Right forelimb (tissue), 1 donor: ENCODE results near the gene UBE2H.
"Not testable (repeated sequence)": the region's sequence is repeated elsewhere in the genome, so short reads cannot be mapped to it uniquely, and the experiment has no call there.

Experiments used
- DNase-seq: peaks from one replicate; pipeline ENCODE4 v3.0.0-alpha.2; 2018

The UBE2H gene

DNA sequence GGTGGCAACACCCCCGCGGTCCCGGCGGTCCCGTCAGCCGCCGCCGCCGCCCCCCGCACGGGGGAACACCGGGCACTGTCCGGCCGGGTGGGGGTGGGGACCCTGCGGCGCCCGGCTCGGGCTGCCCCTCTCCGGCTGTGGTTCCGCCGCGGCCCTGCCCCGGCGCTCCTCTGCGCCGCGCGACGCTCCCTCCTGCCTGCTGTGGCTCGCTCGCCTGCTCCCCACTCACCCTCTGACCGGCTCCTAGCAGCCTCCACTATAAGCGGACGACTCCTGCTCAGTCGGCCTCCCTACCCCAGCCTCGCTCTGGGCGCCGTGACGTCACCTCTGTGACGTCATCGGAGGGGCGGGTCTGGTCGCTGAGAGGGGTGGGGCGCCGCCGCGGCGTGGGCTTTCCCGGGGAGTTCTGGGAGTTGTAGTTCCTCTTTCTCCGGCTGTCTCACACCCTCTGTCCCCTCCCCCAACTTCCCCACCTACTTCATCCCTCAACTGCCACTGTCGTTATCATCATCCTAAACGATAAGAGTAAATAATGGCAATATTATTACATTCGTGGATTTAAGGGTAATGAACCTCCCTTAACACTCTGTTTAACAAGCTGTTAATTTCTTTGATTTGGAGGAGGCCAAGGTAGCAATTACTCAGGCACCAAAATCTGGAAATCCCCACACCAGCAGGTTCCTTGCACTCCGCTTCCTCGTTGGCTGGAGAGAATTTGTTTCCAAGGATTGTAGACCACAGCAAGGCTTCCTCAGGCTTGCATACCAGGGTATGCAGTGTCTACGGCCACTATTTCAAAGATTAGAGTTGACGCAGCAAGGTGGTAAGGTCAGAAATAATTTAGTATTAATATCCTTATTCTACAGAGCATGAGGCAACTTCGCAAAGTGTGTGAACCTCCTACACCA lies at the start of gene UBE2H:
Gene UBE2H (minus strand): TSS at position 308 of the 908 bp plus-strand sequence. CDS start 405 bp downstream, outside the sequence.
- peak; percentile 98 for DNase-seq

DNA sequence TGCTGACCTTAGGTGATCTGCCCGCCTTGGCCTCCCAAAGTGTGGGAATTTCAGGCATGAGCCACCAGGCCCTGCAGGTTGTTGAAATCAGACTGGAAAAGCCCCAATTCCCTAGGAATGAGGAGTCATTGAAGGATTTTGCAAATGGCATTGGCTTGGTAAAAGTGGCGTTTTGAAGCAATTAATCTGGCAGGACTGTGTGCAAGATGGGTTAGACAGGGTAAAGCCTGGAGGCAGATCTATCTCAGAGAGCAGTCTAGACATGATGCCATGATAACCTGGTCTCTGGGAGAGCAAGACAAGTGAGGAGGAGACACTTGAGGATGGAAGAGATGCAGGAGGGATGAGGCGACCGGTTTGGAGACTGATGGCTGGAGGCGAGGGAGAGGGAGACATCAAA lies 45.7 kb upstream of the UBE2H start:
- DNase-seq = no peak

DNA sequence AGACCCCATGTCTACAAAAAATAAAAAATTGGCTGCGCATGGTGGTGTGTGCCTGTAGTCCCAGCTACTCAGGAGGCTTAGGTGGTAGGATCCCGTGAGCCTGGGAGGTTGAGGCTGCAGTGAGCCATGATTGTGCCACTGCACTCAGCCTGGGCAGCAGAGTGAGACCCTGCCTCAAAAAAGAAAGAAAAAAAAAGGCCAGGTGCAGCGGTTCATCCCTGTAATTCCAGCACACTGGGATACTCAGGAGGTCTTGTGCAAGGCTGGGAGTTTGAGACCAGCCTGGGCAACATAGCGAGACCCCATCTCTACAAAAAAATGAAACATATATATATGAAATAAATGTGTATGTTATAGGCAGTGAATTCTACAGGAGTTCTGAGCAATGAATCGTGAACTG lies 44.5 kb upstream of the UBE2H start:
- DNase-seq = no peak

DNA sequence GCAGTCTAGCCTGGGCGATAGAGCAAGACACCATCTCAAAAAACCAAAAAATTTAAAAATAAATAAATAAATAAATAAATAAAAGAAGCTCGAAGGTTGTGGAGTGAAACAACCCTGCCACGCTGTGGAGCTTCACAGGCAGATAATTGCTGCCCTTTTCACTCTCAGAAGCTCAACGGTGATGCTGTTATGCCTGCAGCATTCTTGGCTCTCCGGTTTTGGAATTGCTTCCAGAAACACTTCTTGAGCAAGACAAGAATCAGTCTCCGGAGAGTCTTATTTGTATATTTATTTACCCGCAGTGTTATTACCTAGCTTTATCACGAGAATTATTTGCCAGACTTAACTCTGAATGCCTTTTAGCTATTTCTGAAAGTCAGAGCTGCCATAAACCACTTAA lies 40.5 kb upstream of the UBE2H start:
- DNase-seq = no peak

DNA sequence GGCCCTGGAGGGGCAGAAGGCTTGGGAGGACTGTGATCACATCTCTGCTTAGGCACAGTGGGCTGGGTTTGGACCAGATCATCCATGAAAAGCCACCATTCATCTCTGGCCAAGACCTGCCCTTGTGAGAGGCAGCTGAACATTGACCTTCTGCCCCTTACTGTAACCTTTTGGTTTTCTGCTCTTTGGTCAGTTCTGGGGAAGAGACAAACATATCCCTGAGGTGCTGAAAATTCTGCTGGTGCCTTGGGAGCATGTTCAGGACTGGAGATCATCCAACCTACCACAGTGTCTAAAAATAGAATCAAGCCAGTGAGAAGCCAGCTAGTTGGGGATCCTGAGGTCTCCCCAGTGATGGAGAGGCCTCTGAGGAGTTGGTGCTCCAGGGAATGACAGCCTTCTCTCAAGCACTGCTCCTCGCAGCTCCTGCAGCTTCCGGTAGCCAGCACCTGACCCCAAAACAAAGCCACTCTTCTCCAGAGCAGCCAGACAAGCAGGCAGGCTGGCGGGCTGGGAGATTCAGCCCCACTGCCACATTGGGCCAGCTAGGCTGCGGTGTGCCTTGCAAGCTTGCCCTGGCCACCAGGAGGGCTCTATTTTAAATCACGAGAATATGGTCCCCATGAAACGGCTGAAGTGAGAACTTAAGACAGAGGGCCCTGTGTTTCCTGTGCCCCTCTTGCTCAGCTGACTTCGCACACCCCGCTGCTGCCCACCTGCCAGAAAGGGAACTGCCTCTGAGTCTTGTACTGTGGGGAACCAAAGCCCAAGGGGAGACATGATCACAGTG lies 37.8 kb upstream of the UBE2H start:
- no peak for DNase-seq

DNA sequence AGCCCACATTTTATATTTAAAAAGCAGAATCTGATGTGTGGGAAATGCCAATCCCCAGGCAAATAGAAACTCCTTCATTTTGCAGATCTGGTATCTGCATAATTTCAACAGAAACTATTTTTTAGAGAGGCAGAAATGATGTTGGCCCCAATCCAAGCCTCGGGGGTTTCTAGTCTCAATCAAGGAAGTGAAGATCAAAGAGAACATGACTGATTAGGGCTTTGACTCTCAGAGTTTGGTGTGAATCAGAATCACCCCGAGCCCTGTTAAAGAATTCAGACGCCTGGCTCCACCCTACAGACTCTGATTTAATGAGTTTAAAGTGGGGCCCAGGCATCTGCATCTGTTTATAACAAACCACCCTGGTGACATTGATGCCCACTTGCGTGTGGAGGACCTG lies 36.7 kb upstream of the UBE2H start:
- DNase-seq = no peak

DNA sequence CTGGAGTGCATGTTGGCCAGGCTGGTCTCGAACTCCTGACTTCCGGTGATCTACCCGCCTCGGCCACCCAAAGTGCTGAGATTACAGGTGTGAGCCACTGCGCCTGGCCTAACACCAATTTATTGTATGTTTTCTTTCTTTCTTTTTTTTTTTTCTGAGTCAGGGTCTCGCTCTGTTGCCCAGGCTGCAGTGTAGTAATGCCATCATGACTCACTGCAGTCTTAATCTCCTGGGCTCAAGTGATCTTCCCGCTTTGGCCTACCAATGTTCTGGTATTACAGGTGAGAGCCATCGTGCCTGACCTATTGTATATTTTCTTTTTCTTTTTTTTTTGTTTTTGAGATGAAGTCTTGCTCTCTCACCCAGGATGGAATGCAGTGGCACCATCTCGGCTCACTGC lies 33.8 kb upstream of the UBE2H start:
- no peak for DNase-seq

DNA sequence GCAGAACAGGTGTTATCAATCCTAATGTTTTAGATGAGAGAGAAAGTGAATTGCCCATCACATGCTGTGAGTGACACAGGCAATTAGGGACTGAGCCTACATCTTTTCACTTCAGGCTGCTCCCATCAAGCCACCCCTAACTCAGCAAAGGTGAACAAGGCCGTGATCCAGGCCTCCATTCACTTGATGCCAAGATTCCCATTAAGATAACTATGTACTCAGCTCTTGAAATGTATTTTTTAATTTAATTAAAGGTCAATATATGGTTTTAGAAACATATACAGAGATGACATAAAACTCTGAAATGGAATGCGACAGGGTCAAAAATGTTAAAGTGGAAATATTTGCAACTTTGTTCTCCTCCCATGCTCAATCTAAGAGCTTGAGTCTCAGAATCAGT lies 27.9 kb upstream of the UBE2H start:
- DNase-seq = no peak

DNA sequence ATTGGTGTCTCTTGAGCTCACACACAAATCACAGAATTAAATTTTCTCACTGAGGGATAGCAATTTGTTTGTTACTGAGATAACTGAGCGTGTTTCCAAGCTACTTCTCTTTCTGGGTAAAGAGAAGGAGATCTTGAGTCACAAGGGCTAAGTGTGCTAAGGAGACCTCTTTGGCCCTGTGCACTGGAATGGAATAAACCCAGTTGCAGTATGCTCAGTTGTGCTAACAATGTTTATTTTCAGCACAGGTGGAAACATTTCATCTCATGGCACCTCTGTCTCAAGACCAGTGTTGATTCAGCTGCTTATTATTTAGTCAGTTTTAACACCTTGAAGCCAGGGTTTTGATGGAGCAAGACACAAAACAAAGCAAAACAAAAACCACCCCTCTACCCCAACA lies 22.5 kb upstream of the UBE2H start:
- no peak for DNase-seq

DNA sequence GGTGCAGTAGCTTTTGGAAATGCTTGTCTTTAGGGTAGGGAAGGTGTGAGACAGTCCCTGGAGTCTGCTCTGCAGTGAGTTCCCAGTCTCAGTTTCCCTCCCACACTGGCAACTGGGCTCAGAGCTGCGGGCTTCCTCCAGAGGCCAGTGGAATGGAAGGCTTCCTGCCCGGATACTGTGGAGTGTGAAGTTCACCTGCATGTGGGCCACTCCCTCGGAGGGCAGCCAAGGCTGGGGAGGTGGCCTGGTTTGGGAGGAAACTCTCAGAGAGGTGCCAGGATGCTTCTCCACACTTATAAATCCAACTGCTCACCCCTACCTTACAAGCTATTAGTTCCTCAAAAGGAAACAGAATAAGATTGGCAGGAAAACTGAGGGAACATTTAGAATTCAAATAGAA lies 18.1 kb upstream of the UBE2H start:
- DNase-seq = no peak

DNA sequence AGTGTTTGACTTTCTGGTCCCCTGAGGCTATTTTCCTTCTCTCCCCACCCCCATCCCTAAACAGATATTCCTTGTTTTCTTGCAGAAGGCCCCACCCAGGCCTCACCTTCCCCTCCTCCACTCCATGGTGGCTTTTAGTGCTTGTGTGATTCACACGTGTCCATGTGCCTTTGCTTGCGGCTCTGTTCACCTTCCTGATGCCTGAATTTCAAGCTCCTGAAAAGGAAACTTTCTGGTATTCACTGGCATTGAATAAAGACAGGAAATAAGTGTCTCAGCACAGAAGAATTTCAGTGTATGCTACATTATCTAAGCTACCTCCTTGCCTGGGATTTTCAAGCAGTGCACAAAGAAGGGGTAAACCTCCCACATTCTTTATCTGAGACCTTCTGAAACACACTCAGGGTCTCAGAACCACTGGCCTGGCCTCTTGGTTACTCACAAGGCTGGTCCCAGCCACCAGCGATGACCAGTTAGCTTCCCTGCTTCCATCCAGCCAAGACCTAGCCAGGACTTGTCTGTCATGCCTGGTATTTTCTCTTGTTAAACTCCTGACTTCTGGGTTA lies 17.2 kb upstream of the UBE2H start:
- no peak for DNase-seq

DNA sequence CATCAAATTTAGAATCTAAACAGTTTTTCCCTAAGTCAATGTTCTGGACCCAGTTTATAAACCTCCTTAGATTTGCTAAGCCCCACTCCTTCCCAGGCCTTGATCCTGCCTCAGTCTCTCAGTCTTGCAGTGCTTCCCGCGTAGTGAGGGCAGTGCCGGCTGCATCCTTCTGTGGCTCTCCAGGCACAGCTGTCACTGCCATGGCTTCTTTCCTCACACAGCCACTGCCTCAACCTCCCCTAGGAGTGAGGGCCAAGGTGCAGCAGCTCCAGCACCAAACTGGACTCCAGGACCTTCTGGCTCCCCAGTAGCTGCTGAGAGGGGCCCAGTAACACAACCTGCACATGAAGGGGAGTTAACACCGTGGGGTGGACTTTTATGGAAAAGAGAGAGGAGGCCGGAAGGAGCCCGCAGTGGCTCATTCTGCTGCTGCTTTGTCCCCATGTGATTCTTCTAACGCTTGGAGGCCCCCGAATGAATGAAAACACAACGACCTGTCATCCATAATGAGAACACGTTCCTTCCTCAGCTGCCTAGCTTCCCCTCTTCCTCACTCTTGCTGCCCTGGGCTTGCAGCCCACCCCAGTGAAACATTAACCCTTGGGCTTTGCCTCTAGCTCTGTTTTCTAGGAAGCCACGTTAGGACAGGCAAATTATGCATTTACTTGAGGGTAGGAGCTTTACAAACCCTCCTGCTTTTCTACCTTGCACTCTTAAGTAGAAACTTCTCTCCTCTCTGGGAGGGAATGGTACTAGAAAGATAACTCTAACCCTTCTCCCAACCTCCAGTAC lies 16.0 kb upstream of the UBE2H start:
- DNase-seq = no peak

DNA sequence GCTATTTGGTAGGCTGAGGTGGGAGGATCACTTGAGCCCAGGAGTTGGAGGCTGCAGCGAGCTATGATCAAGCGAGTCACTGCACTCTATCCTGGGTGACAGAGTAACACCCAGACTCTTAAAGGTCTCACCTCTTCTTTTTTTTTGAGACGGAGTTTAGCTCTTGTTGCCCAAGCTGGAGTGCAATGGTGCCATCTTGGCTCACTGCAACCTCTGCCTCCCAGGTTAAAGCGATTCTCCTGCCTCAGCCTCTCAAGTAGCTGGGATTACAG lies 7.4 kb upstream of the UBE2H start:
- not testable (repeated sequence) for DNase-seq

DNA sequence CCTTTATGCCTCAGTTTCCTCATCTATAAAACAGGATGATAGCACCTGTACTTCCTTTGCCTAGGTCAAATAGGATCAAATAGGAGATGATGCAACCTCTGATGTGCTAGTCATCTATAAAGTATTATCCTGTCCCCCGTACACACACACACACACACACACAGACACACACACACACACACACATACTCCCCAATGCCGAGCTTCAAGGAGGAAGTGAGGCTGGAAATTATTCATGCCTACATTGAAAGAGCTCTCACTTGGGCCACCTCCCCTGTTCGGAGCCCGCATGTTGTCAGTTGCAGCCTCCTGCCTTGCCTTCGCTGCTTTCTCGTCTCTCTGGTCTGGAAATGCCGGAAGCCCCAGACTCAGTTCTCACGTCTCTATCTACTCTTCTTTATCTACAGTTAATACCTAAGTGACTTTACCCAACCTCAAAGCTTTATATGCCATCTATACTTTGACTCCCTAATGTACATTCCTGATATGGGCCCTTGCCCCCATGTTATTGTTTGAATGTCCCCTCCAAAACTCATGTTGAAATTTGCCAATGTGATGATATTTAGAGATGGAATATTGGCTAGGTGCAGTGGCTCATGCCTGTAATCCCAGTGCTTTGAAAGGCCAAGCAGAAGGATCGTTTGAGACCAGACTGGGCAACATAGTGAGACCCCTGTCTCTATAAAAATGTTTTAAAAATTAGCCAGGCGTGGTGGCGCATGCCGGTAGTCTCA lies 6.9 kb upstream of the UBE2H start:
- no peak for DNase-seq

DNA sequence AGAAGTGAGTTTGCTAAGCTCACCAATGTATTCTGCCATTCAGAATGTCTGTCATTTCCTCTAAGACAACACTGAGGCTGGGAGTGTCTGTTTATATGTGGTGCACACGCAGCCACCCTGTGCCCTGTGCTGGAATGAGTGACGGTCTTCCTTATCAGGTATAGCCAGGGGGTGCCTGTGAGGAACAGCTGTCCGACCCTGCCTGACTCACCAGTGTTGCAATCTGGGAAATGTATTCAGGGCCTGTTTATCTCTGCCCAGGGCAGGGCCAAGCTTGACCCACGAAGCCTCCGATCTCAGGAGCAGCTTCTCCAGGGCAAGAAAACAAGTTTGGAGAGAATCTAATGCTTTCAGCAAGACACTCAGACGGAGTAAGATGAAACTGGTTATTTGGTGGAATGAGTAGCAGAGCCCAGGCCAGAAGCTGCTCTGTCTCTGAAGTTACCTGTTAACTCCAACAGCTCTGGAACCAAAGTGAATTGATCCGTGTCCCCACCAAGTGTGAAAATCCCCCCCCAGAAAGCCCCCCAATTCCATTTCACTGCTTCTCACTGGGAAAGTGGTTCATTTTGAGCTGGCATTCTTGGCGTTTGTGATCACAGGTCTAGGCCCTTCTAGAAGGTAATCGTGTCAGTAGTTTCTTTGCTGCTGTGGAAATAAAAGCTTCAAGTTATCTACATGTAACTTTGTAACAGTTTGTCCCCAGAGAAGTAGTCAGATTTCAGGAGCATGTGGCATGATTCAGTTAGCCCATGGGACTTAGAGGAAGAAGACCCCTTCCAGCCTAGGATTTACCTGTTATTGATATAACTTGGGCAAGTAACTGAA lies 6.1 kb upstream of the UBE2H start:
- no peak for DNase-seq

DNA sequence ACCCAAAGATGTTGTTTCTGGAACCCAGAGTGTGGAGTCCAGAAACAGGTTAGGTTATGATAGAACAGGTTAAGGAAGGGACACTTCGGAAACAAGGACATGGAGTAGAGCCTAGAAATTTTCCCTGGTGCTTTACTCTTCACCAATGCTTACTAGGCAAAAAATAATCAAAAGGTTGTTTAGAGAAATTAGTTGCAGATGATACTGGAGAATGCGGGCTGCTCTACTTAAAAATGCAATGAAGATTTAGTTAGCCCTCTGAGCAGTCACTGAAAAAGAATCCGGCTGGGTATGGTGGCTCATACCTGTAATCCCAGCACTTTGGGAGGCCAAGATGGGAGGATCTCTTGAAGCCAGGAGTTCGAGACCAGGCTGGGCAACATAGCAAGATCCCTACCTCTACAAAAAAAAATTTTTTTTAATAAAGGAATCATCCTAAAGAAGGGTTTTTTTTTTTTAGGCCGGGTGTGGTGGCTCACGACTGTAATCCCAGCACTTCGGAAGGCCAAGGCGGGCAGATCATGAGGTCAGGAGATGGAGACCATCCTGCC lies 3.3 kb upstream of the UBE2H start:
- no peak for DNase-seq

DNA sequence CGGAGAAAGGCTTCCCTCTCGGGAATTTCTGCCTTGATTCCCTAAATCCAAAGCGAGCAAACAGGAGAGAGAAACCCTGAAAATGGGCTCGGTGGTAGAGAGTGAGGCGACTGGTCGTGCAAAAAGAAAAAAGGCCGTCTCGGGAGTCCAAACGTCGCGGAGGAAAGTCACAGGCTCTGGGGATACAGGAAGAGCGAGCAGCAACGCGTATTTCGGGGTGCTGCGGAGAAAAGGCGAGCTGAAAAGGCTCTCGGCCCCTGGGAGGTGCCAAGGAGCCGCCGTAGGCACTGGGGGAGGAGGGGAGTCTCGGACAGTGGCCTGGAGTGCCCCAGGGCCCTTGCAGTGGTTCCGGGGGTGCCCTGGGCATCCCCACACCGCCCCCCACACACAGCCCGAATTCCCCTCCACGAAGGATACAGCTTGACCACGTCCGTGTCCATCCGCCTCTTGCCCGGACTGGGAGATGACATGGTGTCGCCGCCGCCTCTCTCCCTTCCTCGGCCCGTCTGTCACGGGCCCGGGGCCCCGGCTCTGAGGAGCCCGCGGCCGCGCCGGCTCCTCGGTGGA lies 591 bp downstream of the UBE2H start:
- peak; percentile 70 for DNase-seq

DNA sequence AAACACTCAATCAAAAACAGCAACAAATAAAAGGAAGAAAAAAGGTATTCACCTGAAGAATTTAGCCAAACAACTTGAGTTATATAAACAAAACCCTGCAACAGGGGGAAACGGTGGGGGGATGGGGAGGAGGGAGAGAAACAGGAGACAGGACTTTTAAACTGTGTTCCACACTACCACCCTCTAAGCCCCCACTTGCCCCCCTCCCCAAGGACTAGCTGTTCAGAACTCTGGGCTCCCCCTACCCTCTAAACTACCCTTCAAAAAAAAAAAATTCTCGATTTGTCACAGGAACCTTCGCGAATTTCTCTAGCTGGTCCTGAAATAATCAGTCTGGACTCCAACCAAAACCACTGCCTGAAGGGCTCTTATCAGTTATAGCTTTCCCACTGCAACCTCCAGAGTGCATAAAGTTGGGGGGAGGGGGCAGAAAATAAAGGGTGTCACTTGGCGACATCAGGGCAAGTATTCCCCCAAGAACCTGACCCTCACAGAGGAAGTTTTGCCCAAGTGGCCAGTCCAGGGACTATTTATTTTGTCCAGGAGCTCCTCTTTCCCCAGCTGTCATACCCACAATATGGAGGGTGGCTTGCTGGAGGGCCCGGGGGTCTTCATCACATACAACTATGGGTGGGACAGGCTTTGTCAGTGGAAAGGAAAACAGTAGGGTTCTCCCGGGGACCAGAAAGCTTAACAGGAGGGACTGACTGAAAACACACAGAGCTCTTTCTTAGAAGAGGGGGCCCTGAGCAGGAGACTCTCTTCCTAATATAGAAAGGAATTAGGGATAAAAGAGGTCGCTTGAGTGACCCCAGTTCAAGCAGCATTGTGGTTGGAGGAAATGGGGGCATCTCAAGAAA lies 1.3 kb downstream of the UBE2H start:
- peak; percentile 54 for DNase-seq

DNA sequence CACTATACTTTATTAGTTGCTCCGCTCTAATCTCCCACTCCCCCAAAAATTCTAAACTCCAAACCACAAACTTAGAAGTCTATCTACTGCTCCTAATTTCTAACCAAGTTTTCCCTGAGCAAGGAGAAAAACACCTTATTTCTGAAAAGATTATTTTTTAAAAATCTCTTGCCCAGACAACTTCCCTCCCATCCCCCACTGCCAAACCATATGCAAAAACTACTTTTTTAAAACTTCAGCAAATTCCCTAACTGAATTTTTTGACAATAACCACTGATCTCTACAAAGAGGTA lies 1.9 kb downstream of the UBE2H start:
- DNase-seq = no peak
